ENCODE measurements around the gene ANKS1A. TPM values are rescaled to one million over a fixed set of nuclear protein-coding genes. Genes with fewer than 3 reads are reported as not detected.

ANKS1A gene
- total RNA-seq, 1 experiment from 2014 or later: 26.5 TPM

- no peak overlapping the region for H2BK20ac ChIP-seq (ENCODE audit: low read depth, low read length, poor library complexity, severe bottlenecking)
- no peaks in the 10 kb centered on the region for H3K27me3 Mint-ChIP-seq (ENCODE audit: low read depth)
Measured at GRCh38 chr6:34877259-34877658, 11.8 kb upstream of the ANKS1A start.

More at GRCh38 chr6:34877259-34877658, 11.8 kb upstream of the ANKS1A start:
- no peak overlapping the region for H4K5ac ChIP-seq (ENCODE audit: insufficient read length, low read depth, low read length)
- H3K9me3 ChIP-seq (ENCODE audit: control insufficient read depth, low read depth, low read length): no peaks in the 10 kb centered on the region
- H3K14ac ChIP-seq (ENCODE audit: insufficient read depth, low read length): no peak overlapping the region
- no peak overlapping the region for H3K56ac ChIP-seq (ENCODE audit: insufficient read length, low read depth, low read length)
- Mint-ChIP-seq H3K27ac (no peak overlapping the region), H3K9me3 (no peaks in the 10 kb centered on the region), H3K36me3 (ENCODE audit: insufficient read depth in 1 of 3, low read depth in 3 of 3) (peaks cover 8 to 66% (median 46%) of the 10 kb centered on the region in 3 experiments; a peak in 6 of 7 replicates), H3K4me1 (peaks cover 11 to 12% of the 10 kb centered on the region in 2 experiments), H3K4me3 (no peak overlapping the region)
- no peak overlapping the region for H3K9ac ChIP-seq (ENCODE audit: extremely low read depth, insufficient read length, low read length)
- no peak overlapping the region for H3K4me2 ChIP-seq (ENCODE audit: insufficient read depth, insufficient read length, low read length)
- H4K20me1 ChIP-seq (ENCODE audit: control insufficient read depth, insufficient read depth, insufficient read length): no peaks in the 10 kb centered on the region
- no peak overlapping the region for H3K4ac ChIP-seq (ENCODE audit: low read depth, low read length)
- no peak overlapping the region for H2BK12ac ChIP-seq (ENCODE audit: insufficient read length, low read depth, low read length)
- no CpG with 5 or more reads among the region's 1 CpG for WGBS (ENCODE audit: extremely low coverage, insufficient read length, low lambda C conversion rate)
- no peak overlapping the region for H3T11ph ChIP-seq (ENCODE audit: low read length)
- no peak overlapping the region for H4K8ac ChIP-seq (replicated peaks; ENCODE audit: insufficient read length, low read depth, low read length)
- no peak overlapping the region for H2BK5ac ChIP-seq (ENCODE audit: insufficient read length, low read length)
- H2BK120ac ChIP-seq (ENCODE audit: low read depth, low read length, poor library complexity, severe bottlenecking): no peak overlapping the region
- H4K91ac ChIP-seq (ENCODE audit: insufficient read length, low read depth, low read length): no peak overlapping the region
- H3K23ac ChIP-seq (ENCODE audit: insufficient read length, low read depth, low read length): no peak overlapping the region
- H3K79me2 ChIP-seq (ENCODE audit: insufficient read depth, low read length): no peaks in the 10 kb centered on the region
- no peak for DNase-seq
- no peaks in the 10 kb centered on the region for H3K79me1 ChIP-seq (ENCODE audit: insufficient read depth, low read depth, low read length, poor library complexity, severe bottlenecking)
- no peaks in the 10 kb centered on the region for H3K23me2 ChIP-seq (ENCODE audit: insufficient read length, low read depth, low read length, poor library complexity, severe bottlenecking)
- H2AFZ ChIP-seq (ENCODE audit: low read length): no peak overlapping the region
- no peak overlapping the region for H3K27ac ChIP-seq (ENCODE audit: insufficient read length, low read depth, low read length)
- no peak overlapping the region for H2AK5ac ChIP-seq (ENCODE audit: insufficient read length, low read length)
- H2BK15ac ChIP-seq (ENCODE audit: low read depth, low read length): no peak overlapping the region
- TF ChIP-seq, protein P1, sequence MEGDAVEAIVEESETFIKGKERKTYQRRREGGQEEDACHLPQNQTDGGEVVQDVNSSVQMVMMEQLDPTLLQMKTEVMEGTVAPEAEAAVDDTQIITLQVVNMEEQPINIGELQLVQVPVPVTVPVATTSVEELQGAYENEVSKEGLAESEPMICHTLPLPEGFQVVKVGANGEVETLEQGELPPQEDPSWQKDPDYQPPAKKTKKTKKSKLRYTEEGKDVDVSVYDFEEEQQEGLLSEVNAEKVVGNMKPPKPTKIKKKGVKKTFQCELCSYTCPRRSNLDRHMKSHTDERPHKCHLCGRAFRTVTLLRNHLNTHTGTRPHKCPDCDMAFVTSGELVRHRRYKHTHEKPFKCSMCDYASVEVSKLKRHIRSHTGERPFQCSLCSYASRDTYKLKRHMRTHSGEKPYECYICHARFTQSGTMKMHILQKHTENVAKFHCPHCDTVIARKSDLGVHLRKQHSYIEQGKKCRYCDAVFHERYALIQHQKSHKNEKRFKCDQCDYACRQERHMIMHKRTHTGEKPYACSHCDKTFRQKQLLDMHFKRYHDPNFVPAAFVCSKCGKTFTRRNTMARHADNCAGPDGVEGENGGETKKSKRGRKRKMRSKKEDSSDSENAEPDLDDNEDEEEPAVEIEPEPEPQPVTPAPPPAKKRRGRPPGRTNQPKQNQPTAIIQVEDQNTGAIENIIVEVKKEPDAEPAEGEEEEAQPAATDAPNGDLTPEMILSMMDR (conservative IDR thresholded peaks at IDR 0.05): no peak
- no peak overlapping the region for H3K18ac ChIP-seq (ENCODE audit: insufficient read length, low read depth, low read length)
- H3K4me1 ChIP-seq (ENCODE audit: insufficient read depth, low read length): peaks cover 7% of the 10 kb centered on the region; the same call in 1 of the 2 replicates
- H3K27me3 ChIP-seq (ENCODE audit: insufficient read depth, low read length): no peaks in the 10 kb centered on the region

All from H9 (cell line).